NCI-H526 (cell line): ENCODE results near the gene ZBTB24.

ENCODE experiments used
- DNase-seq, 2 experiments: peaks; one replicate each; lab custom pipeline; 2025; lab: John Stamatoyannopoulos, UW

The ZBTB24 gene

GRCh38 chr6:109498936-109499335, 15.9 kb upstream of the ZBTB24 start:
- DNase-seq = no peak

- no peak for DNase-seq
These were observed 15.0 kb upstream of the ZBTB24 start for GRCh38 chr6:109498052-109498451.

GRCh38 chr6:109496036-109496772, 13.2 kb upstream of the ZBTB24 start:
- DNase-seq = no peak

GRCh38 chr6:109493865-109494264, 10.8 kb upstream of the ZBTB24 start:
- DNase-seq = no peak

- DNase-seq = no peak
These were observed 8.4 kb upstream of the ZBTB24 start for GRCh38 chr6:109491207-109491938.

GRCh38 chr6:109490713-109491112, 7.7 kb upstream of the ZBTB24 start:
- DNase-seq = no peak

- DNase-seq = no peak
These were observed 5.0 kb upstream of the ZBTB24 start for GRCh38 chr6:109488001-109488400.

GRCh38 chr6:109486068-109486467, 3.0 kb upstream of the ZBTB24 start:
- DNase-seq = no peak

GRCh38 chr6:109485266-109485935, 2.4 kb upstream of the ZBTB24 start:
- no peak for DNase-seq

GRCh38 chr6:109484122-109484521, 1.1 kb upstream of the ZBTB24 start:
- DNase-seq = no peak

GRCh38 chr6:109483735-109484057, 677 bp upstream of the ZBTB24 start:
- DNase-seq = no peak

GRCh38 chr6:109480993-109481480, 2.0 kb downstream of the ZBTB24 start:
- DNase-seq = no peak

- DNase-seq = no peak
These were observed 4.0 kb downstream of the ZBTB24 start for GRCh38 chr6:109478841-109479624.

GRCh38 chr6:109478222-109478805, 4.7 kb downstream of the ZBTB24 start:
- DNase-seq = no peak

GRCh38 chr6:109477725-109478124, 5.3 kb downstream of the ZBTB24 start:
- no peak for DNase-seq

- no peak for DNase-seq
These were observed 5.8 kb downstream of the ZBTB24 start for GRCh38 chr6:109477184-109477583.

- no peak for DNase-seq
These were observed 7.4 kb downstream of the ZBTB24 start for GRCh38 chr6:109475625-109476024.

- DNase-seq = no peak
These were observed 8.0 kb downstream of the ZBTB24 start for GRCh38 chr6:109474995-109475394.

GRCh38 chr6:109473120-109473519, 9.9 kb downstream of the ZBTB24 start:
- no peak for DNase-seq

- peak in 1 of 2 experiments; percentile 14 for DNase-seq
These were observed 10.7 kb downstream of the ZBTB24 start for GRCh38 chr6:109472132-109472995.
